ENCODE measurements around the gene SFT2D1. TPM values are rescaled to one million over a fixed set of nuclear protein-coding genes. Genes with fewer than 3 reads are reported as not detected.

SFT2D1 gene
- total RNA-seq, 1 donor from 2014 or later, result 29.8 TPM

GRCh38 chr6:166370489-166370888 lies 28.1 kb upstream of the SFT2D1 start:
- Mint-ChIP-seq H3K4me3 (ENCODE audit: low read depth) (no peak overlapping the region), H3K4me1 (ENCODE audit: low read depth) (no peaks in the 10 kb centered on the region), H3K36me3 (ENCODE audit: insufficient read depth) (peaks cover 2% of the 10 kb centered on the region), H3K9me3 (ENCODE audit: low read depth) (no peaks in the 10 kb centered on the region), H3K27me3 (no peaks in the 10 kb centered on the region), H3K27ac (no peak overlapping the region)
- DNase-seq (ENCODE audit: low spot score, unreplicated experiment), result no peak
- no peak for TF ChIP-seq CTCF (IDR thresholded peaks at IDR 0.05; ENCODE audit: unreplicated experiment)

GRCh38 chr6:166369782-166370181 lies 27.4 kb upstream of the SFT2D1 start:
- no peak overlapping the region for H3K27ac Mint-ChIP-seq
- no peaks in the 10 kb centered on the region for H3K9me3 Mint-ChIP-seq (ENCODE audit: low read depth)
- no peak overlapping the region for H3K4me3 Mint-ChIP-seq (ENCODE audit: low read depth)
- DNase-seq (ENCODE audit: low spot score, unreplicated experiment), result no peak
- no peak for TF ChIP-seq CTCF (IDR thresholded peaks at IDR 0.05; ENCODE audit: unreplicated experiment)
- H3K27me3 Mint-ChIP-seq, result no peaks in the 10 kb centered on the region
- H3K4me1 Mint-ChIP-seq (ENCODE audit: low read depth), result no peaks in the 10 kb centered on the region
- H3K36me3 Mint-ChIP-seq (ENCODE audit: insufficient read depth), result peaks cover 2% of the 10 kb centered on the region

GRCh38 chr6:166366921-166367320 lies 24.6 kb upstream of the SFT2D1 start:
- no peaks in the 10 kb centered on the region for H3K9me3 Mint-ChIP-seq (ENCODE audit: low read depth)
- peaks cover 5% of the 10 kb centered on the region for H3K36me3 Mint-ChIP-seq (ENCODE audit: insufficient read depth)
- no peaks in the 10 kb centered on the region for H3K4me1 Mint-ChIP-seq (ENCODE audit: low read depth)
- H3K27me3 Mint-ChIP-seq, result no peaks in the 10 kb centered on the region
- H3K4me3 Mint-ChIP-seq (ENCODE audit: low read depth), result no peak overlapping the region
- TF ChIP-seq CTCF (IDR thresholded peaks at IDR 0.05; ENCODE audit: unreplicated experiment), result no peak
- DNase-seq (ENCODE audit: low spot score, unreplicated experiment), result no peak
- H3K27ac Mint-ChIP-seq, result no peak overlapping the region

GRCh38 chr6:166365806-166366205 lies 23.5 kb upstream of the SFT2D1 start:
- Mint-ChIP-seq H3K4me1 (ENCODE audit: low read depth) (no peaks in the 10 kb centered on the region), H3K27me3 (no peaks in the 10 kb centered on the region), H3K27ac (no peak overlapping the region), H3K4me3 (ENCODE audit: low read depth) (no peak overlapping the region), H3K36me3 (ENCODE audit: insufficient read depth) (peaks cover 5% of the 10 kb centered on the region), H3K9me3 (ENCODE audit: low read depth) (no peaks in the 10 kb centered on the region)
- TF ChIP-seq CTCF (IDR thresholded peaks at IDR 0.05; ENCODE audit: unreplicated experiment), result no peak
- no peak for DNase-seq (ENCODE audit: low spot score, unreplicated experiment)

GRCh38 chr6:166365221-166365620 lies 22.9 kb upstream of the SFT2D1 start:
- H3K27ac Mint-ChIP-seq, result no peak overlapping the region
- DNase-seq (ENCODE audit: low spot score, unreplicated experiment), result no peak
- no peak for TF ChIP-seq CTCF (IDR thresholded peaks at IDR 0.05; ENCODE audit: unreplicated experiment)
- peaks cover 5% of the 10 kb centered on the region for H3K36me3 Mint-ChIP-seq (ENCODE audit: insufficient read depth)
- no peak overlapping the region for H3K4me3 Mint-ChIP-seq (ENCODE audit: low read depth)
- H3K9me3 Mint-ChIP-seq (ENCODE audit: low read depth), result no peaks in the 10 kb centered on the region
- H3K4me1 Mint-ChIP-seq (ENCODE audit: low read depth), result no peaks in the 10 kb centered on the region
- no peaks in the 10 kb centered on the region for H3K27me3 Mint-ChIP-seq
